ENCODE measurements around the gene RADIL.

The RADIL gene

DNA sequence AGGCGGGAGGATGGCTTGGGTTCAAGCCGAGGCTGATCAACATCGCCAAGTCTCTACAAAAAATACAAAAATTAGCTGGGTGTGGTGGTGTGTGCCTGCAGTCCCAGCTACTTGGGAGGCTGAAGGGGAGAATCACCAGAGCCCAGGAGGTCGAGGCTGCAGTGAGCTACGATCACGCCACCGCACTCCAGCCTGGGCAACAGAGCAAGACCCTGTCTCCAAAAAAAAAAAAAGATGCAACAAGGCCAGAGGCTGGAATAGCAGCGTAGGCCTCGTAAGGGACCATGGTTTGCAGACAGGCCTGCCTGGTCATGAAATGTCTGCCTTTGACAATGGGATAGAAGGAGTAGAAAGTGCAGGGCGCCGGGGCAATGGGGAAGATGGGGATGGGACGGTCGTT lies 41.7 kb downstream of the RADIL start:
- no peaks in the 10 kb centered on the region for H3K9me3 ChIP-seq (ENCODE audit: insufficient read depth, low read depth, low read length)
- no peaks in the 10 kb centered on the region for H3K27me3 ChIP-seq (ENCODE audit: insufficient read depth, low read length, poor library complexity, severe bottlenecking)
- TF ChIP-seq EZH2phosphoT487 (IDR thresholded peaks at IDR 0.05; ENCODE audit: borderline replicate concordance), result no peak
- TF ChIP-seq, protein P1, sequence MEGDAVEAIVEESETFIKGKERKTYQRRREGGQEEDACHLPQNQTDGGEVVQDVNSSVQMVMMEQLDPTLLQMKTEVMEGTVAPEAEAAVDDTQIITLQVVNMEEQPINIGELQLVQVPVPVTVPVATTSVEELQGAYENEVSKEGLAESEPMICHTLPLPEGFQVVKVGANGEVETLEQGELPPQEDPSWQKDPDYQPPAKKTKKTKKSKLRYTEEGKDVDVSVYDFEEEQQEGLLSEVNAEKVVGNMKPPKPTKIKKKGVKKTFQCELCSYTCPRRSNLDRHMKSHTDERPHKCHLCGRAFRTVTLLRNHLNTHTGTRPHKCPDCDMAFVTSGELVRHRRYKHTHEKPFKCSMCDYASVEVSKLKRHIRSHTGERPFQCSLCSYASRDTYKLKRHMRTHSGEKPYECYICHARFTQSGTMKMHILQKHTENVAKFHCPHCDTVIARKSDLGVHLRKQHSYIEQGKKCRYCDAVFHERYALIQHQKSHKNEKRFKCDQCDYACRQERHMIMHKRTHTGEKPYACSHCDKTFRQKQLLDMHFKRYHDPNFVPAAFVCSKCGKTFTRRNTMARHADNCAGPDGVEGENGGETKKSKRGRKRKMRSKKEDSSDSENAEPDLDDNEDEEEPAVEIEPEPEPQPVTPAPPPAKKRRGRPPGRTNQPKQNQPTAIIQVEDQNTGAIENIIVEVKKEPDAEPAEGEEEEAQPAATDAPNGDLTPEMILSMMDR (conservative IDR thresholded peaks at IDR 0.05; ENCODE audit: low read length), result no peak
- H2AFZ ChIP-seq (ENCODE audit: low read length), result no peak overlapping the region
- H3K4me1 ChIP-seq (ENCODE audit: insufficient read depth, low read length, poor library complexity, severe bottlenecking), result no peaks in the 10 kb centered on the region
- H4K20me1 ChIP-seq (ENCODE audit: insufficient read depth, low read length, poor library complexity, severe bottlenecking), result no peaks in the 10 kb centered on the region
- H3F3A ChIP-seq (ENCODE audit: low read depth), result no peaks in the 10 kb centered on the region
- H3K79me2 ChIP-seq (ENCODE audit: insufficient read depth, low read length), result no peaks in the 10 kb centered on the region
- no peak overlapping the region for H3K4me3 ChIP-seq (ENCODE audit: low read length, poor library complexity, severe bottlenecking)
- H3K9ac ChIP-seq (ENCODE audit: low read depth, low read length, poor library complexity, severe bottlenecking), result no peak overlapping the region
- H3K4me2 ChIP-seq (ENCODE audit: low read depth, low read length, poor library complexity, severe bottlenecking), result no peak overlapping the region
- no peaks in the 10 kb centered on the region for H3K9me2 ChIP-seq (replicated peaks; ENCODE audit: low read depth, low read length)
- H3K36me3 ChIP-seq (ENCODE audit: insufficient read depth, low read length), result no peaks in the 10 kb centered on the region

DNA sequence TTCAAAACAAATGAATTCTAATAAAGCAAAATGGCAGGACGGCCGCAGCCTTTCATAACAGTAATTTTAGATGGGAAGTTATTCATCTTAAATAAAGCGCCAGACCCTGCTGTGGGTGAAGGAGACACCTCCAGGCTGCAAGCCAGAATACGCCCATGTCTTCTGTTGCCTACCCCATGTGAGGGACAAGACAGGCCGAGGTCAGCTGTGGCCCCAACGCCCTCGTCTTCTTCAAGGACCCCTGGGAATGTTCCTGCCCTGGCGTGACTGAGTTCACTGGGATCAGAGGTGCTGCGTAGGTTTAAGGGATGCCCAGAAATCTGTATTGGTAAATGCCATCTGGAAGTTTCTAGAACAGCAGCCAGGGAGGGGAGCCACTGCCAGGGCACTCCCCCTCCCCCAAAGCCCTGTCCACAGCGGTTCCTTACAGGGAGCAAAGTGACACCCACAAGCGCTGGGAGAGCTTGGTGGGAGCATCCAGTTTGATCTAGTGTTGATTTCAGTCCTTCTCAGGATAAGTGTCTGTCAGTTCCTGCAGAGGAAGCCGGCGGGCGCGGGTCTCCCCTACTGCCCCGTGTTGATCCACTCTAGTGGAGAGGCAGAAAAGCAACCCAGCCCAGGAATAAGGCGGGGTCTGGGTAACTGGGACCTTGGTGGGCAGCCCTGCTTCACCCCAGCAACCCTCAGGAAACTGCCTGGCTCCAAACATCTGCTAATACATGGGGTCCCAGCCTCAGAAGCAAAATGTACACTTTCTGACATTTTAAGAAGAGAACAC lies 42.3 kb downstream of the RADIL start:
- Histone ChIP-seq H3K36me3 (ENCODE audit: insufficient read depth, low read length) (no peaks in the 10 kb centered on the region), H3K4me1 (ENCODE audit: insufficient read depth, low read length, poor library complexity, severe bottlenecking) (no peaks in the 10 kb centered on the region), H3K9ac (ENCODE audit: low read depth, low read length, poor library complexity, severe bottlenecking) (no peak overlapping the region), H3K4me2 (ENCODE audit: low read depth, low read length, poor library complexity, severe bottlenecking) (no peak overlapping the region), H3K27me3 (ENCODE audit: insufficient read depth, low read length, poor library complexity, severe bottlenecking) (no peaks in the 10 kb centered on the region), H3K9me3 (ENCODE audit: insufficient read depth, low read depth, low read length) (no peaks in the 10 kb centered on the region), H4K20me1 (ENCODE audit: insufficient read depth, low read length, poor library complexity, severe bottlenecking) (no peaks in the 10 kb centered on the region), H3F3A (ENCODE audit: low read depth) (no peaks in the 10 kb centered on the region), H3K79me2 (ENCODE audit: insufficient read depth, low read length) (no peaks in the 10 kb centered on the region), H3K9me2 (replicated peaks; ENCODE audit: low read depth, low read length) (no peaks in the 10 kb centered on the region), H3K4me3 (ENCODE audit: low read length, poor library complexity, severe bottlenecking) (no peak overlapping the region), H2AFZ (ENCODE audit: low read length) (no peak overlapping the region)
- TF ChIP-seq, protein P1 (conservative IDR thresholded peaks at IDR 0.05; ENCODE audit: low read length), result no peak
- TF ChIP-seq EZH2phosphoT487 (IDR thresholded peaks at IDR 0.05; ENCODE audit: borderline replicate concordance), result no peak

DNA sequence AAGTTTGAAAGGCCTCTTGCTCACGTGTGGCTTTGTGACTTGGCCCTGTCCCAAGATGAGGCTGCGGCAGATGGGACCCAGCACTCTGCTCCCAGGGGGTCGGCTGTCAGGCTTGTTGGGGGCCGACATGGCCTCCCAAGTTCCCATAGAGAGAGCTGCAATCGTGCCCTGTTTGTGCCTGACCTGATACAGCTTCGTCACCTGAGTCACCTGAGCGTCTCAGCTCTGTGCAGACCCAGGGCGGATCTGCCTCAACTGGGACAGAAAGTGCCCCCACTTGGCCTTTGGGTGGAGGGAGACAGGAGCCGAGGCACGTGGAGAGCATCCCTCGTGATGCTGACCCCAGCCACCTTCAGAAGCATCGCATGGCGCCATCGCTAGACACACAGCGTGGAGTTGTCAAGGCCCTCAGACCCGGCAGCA lies 43.4 kb downstream of the RADIL start:
- no peaks in the 10 kb centered on the region for H3F3A ChIP-seq (ENCODE audit: low read depth)
- H4K20me1 ChIP-seq (ENCODE audit: insufficient read depth, low read length, poor library complexity, severe bottlenecking), result no peaks in the 10 kb centered on the region
- H3K9ac ChIP-seq (ENCODE audit: low read depth, low read length, poor library complexity, severe bottlenecking), result no peak overlapping the region
- H3K4me2 ChIP-seq (ENCODE audit: low read depth, low read length, poor library complexity, severe bottlenecking), result no peak overlapping the region
- TF ChIP-seq EZH2phosphoT487 (IDR thresholded peaks at IDR 0.05; ENCODE audit: borderline replicate concordance), result no peak
- TF ChIP-seq, protein P1 (conservative IDR thresholded peaks at IDR 0.05; ENCODE audit: low read length), result no peak
- no peaks in the 10 kb centered on the region for H3K79me2 ChIP-seq (ENCODE audit: insufficient read depth, low read length)
- no peaks in the 10 kb centered on the region for H3K4me1 ChIP-seq (ENCODE audit: insufficient read depth, low read length, poor library complexity, severe bottlenecking)
- no peaks in the 10 kb centered on the region for H3K9me2 ChIP-seq (replicated peaks; ENCODE audit: low read depth, low read length)
- H3K36me3 ChIP-seq (ENCODE audit: insufficient read depth, low read length), result no peaks in the 10 kb centered on the region
- no peak overlapping the region for H3K4me3 ChIP-seq (ENCODE audit: low read length, poor library complexity, severe bottlenecking)
- no peak overlapping the region for H2AFZ ChIP-seq (ENCODE audit: low read length)
- no peaks in the 10 kb centered on the region for H3K27me3 ChIP-seq (ENCODE audit: insufficient read depth, low read length, poor library complexity, severe bottlenecking)
- H3K9me3 ChIP-seq (ENCODE audit: insufficient read depth, low read depth, low read length), result no peaks in the 10 kb centered on the region
